Left ventricle myocardium superior (tissue), 1 donor: Measurements from ENCODE around the gene RTN4RL2. TPM values are rescaled to one million over a fixed set of nuclear protein-coding genes. Genes with fewer than 3 reads are reported as not detected.
A peak's percentile ranks its signal among the peaks of the same experiment; 100 is the strongest.

Source experiments
- ATAC-seq: fragments of 200-7000 bp; cut with Tn5 transposase; one replicate; pipeline ENCODE4 v1.9.1; 2020; ENCODE audit warnings: mild to moderate bottlenecking, moderate library complexity
- DNase-seq: peaks from one replicate; pipeline ENCODE4 v3.0.0-alpha.2; 2020
- intact Hi-C: fragments of 100-400 bp; cut with micrococcal nuclease; formaldehyde crosslinking; loops from one replicate; pipeline ENCODE4 v1.11.0; 2022
- long read RNA-seq: library from polyadenylated mRNA; unstranded; transcript quantifications from one replicate; pipeline ENCODE4 v2.0.0, GENCODE V29; 2021
- total RNA-seq: library from RNA; stranded (reverse); fragmentation: NEBNext Ultra II Directional; extraction: Animal tissue kit (Norgen Biotek cat#: 25700); gene quantifications from one replicate; pipeline ENCODE4 v1.2.1, GENCODE V29; 2021
- donor health status: DM: no; HTN: yes; CAD: no; lungs with severe emphysema.

RTN4RL2 gene
- 1.0 TPM for total RNA-seq
- long read RNA-seq, partial matches to known transcripts = 0 of 2 reads
- long read RNA-seq, other reads (novel, unspliced or antisense) = 1 of 2 reads

DNA sequence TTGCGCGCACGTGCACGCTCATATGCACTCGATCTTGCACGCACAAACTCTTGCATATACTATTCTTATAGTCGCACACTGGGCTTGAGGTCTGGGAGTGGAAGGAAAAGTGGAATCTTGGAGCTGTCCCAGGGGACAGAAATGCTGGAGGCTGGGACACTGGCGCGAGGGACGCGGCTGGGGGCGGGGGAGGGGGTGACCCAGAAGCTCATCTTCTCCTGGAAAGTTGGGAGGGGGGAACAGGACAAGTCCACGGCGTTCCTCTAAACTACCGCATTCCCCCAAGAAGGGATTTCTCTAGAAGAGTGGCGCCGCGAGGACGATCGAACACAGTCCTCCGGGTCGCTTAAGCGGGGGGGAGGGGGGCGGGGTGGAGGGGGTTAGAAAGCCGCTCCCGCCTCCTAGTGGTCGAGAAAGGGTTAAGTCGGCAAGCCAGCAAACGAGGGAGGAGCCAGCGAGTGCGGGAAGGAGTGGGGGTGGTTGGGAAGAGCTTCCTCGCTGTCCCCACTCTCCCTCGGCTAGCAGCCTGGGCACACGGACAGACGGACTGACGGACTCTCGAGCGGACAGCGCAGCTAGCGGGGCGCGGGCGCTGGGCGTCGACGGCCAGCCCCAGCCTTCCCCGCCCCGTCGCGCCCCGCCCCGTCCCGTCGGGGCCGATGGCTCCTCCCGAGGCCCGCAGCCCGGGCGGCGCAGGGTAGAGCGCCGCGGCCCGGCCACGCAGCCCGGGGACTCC lies at the start of gene RTN4RL2:
Gene RTN4RL2 (plus strand): TSS at position 507 of the 736 bp plus-strand sequence. CDS start 338 bp downstream, outside the sequence.
- peak; percentile 63 for DNase-seq

DNA sequence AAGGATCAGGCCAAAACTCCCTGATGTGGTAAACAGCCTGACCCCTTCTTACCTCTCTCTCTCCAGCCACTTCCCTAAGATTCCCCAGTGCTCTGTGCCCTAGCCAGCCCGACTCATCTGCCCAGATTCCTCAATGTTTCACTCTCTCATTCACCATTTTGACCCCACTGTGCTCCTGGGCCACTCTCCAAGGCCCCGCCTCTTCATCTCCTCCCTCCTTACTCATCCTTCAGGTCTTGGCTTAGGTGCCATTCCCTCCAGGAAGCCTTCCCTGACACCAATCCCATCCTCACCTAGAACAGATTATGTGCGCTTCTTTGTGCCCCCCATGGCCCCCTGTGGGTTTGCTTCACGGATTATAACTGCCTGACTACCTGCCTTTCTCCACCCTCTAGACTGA lies 46.6 kb upstream of the RTN4RL2 start:
- ATAC-seq (no peak), DNase-seq (no peak)
- intact Hi-C loops = no loop called here

More for the DNA sequence above, at the start of gene RTN4RL2:
- intact Hi-C loops = no loop called here
- peak; percentile 39 for ATAC-seq

- ATAC-seq (no peak), DNase-seq (no peak)
- intact Hi-C loops = no loop called here
These were observed 45.6 kb upstream of the RTN4RL2 start for GRCh38 chr11:57414612-57415212.

GRCh38 chr11:57416436-57416835 lies 43.9 kb upstream of the RTN4RL2 start:
- intact Hi-C loops = no loop called here
- ATAC-seq (no peak), DNase-seq (no peak)

- ATAC-seq (no peak), DNase-seq (no peak)
These were observed 43.3 kb upstream of the RTN4RL2 start for GRCh38 chr11:57417056-57417455.

DNA sequence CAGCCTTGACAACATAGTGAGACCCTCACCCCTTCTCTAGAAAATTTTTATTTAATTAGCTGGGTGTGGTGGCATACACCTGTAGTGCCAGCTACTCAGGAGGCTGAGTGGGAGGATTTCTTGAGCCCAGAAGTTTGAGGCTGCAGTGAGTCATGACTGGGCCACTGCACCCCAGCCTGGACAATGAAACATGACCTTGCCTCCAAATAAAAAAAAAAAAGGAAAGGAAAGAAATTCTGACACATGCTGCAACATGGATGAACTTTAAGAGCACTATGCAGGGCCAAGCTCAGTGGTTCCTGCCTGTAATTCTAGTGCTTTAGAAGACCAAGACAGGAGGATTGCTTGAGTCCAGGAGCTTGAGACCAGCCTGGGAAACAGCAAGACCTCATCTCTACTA lies 42.2 kb upstream of the RTN4RL2 start:
- intact Hi-C loops = no loop called here
- ATAC-seq (no peak), DNase-seq (no peak)

More at GRCh38 chr11:57417056-57417455, 43.3 kb upstream of the RTN4RL2 start:
- intact Hi-C loops = no loop called here

DNA sequence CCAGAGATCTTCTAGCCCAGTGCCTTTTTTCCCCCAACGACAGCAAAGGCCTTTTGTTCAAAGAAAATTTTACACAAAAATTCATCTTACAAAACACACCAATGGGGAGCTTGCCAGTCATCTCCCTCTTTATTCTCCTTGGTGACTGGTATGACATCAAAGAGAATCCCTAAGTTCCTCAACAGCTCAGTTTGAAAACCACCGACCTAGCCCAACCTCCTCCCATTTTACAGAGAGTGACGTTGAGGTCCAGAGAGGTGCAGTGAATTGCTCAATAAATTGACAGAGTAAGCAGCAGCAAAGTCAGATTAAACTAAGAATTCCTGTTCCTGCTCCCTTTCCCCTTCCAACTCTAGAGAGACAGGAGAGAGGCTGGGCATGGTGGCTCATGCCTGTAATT lies 41.2 kb upstream of the RTN4RL2 start:
- intact Hi-C loops = no loop called here
- DNase-seq = no peak
- ATAC-seq = no peak

GRCh38 chr11:57421066-57421465 lies 39.3 kb upstream of the RTN4RL2 start:
- ATAC-seq (no peak), DNase-seq (no peak)
- intact Hi-C loops = no loop called here

DNA sequence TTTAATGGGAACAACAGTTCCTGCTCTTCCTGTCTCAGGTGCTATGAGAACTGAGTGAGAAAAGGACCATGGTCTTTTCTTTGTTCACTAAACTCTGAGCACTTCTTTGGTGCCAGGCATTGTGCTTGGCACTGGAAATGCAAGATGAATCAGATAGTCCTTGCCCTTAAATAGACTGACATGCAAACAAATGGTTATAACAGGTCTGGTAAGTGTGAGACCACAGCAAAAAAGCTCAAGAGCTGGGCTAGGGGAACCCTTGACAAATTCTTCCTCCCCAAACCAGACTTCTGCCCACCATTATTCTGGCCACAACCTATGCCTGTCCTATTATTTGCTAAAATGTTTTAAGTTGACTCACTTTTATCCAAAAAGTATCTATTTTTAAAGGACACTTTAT lies 38.5 kb upstream of the RTN4RL2 start:
- DNase-seq = no peak
- no peak for ATAC-seq
- intact Hi-C loops = no loop called here

DNA sequence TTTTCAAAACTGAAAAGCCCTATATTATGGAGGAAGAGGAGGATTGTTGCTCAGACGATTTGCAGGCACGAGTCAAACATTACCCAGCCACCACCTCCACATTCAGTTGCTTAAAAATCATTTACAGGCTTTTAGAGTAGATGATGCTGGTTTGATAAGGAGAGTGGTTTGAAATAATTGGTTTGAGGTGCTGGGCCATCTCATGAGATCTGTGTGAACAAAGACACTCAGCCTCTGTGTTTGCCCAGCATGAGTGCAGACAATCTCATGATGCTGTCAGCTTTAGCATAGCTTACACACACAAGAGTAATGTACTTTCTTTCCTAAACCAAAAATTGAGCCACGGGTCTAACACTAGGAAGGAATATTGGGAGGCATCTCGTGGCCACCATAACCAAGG lies 37.7 kb upstream of the RTN4RL2 start:
- ATAC-seq (no peak), DNase-seq (no peak)
- intact Hi-C loops = no loop called here

GRCh38 chr11:57424137-57424791 lies 36.1 kb upstream of the RTN4RL2 start:
- intact Hi-C loops = no loop called here
- no peak for ATAC-seq
- no peak for DNase-seq

- intact Hi-C loops = no loop called here
- ATAC-seq (peak; percentile 65), DNase-seq (peak; percentile 65)
These were observed 35.4 kb upstream of the RTN4RL2 start for GRCh38 chr11:57424792-57425564.

GRCh38 chr11:57425565-57426438 lies 34.5 kb upstream of the RTN4RL2 start:
- ATAC-seq = peak; percentile 47
- intact Hi-C loops = no loop called here
- peak; percentile 78 for DNase-seq

DNA sequence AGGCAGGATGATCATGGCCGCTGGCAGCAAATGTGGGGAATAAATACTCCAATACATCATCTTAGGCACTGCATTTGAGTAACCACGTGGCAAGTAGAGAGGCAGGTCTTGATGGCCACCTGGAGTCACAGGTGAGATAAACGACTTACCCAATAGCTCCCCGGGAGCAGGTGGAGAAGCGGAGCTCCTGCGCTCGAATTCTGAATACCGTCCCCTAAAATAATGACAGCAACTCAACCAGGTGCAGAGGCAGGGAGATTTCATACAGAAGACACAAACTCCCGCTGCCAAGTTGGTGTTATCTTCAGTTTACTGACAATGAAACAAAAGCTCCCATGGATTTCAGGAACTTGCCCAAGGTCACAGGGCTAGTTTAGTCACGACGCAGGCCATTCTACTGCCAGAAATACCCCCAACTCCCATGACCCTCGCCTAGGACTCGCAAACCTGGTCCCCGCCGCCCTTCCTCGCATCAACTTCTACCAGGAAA lies 33.8 kb upstream of the RTN4RL2 start:
- ATAC-seq (no peak), DNase-seq (no peak)
- intact Hi-C loops = no loop called here

DNA sequence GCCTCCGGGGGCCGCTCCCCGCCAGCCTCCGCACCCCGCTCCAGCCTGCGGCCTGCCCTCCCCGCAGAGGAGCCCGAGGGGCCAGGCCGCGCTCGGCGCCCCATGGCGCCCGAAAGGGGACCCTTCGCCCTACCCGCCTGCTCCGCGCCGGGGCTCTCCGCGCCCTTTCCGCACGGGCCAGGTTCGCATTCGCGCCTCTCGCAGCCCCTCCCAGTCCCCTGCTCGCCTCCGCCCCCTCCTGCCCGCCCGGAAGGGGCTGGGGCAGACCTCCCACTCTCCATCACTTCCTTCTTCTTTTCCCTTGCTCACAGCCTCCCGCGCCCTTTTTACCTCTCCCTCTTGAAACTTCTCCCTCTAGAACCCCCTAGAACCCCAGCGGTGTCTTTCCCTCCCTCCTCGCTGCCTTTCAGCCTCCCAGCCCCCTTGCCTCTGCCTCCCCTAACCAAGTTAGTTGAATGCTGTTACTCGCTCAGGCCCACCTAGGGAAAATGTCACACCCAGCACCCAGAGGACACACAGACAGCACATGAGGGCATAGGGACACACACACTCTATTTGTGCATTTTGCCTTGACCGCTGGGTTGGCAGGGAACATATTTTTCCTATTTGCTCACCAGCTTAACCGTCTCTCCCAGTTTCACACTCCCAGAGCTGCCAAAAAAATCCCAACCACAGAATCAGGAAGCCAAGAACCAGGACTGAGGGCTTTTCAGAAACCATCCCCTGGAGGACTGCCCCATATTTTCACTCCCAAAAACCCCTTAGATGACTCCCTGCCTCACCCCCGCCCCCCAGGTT lies 33.2 kb upstream of the RTN4RL2 start, which contains the start of gene SLC43A3:
Gene SLC43A3 (minus strand): TSS at position 193 of the 798 bp plus-strand sequence. CDS start 949 bp downstream, outside the sequence.
- ATAC-seq (peak; percentile 75), DNase-seq (peak; percentile 84)
- intact Hi-C loops = no loop called here

- DNase-seq (peak; percentile 74), ATAC-seq (peak; percentile 50)
- intact Hi-C loops = no loop called here
These were observed 32.6 kb upstream of the RTN4RL2 start for GRCh38 chr11:57427727-57428082.

DNA sequence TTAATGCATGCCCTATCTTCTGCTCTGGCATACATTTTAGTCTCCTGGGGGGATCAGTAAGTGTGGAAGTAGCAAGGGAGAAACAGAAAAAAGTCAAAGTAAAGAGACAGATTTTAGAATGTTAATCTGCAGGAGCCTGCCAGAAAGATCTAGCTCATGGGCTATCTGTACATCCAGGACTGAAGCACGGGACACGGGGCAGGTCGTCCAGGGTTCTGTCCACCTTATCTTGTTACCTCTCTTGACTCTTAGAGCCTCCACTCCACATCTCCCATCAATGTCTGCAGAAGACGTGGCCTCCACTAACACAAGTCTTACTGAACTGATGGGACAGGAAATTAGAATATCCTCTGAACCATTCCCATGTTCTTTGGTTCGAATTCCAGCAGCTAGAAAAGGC lies 31.7 kb upstream of the RTN4RL2 start:
- ATAC-seq (no peak), DNase-seq (no peak)
- intact Hi-C loops = no loop called here

DNA sequence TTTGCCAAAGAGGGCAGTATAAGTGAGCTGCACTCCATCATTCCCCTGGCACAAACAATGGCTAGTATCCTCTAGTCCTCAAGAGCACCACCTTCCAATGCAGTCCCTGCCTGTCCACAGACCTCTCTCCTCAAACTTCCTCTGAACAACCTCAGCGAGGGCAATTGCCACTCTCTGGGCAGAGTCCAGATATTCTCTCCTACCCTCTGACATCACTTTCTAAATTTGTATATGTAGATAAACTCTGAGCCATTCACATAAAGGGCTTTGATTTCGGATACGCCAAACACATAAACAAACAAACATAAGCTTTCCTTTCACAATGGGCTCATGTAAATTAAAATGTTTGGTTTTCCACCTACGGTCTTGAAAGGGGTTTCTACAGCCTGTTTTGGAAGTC lies 30.4 kb upstream of the RTN4RL2 start:
- ATAC-seq = no peak
- intact Hi-C loops = loop anchor here (10.0 kb wide), 1 partner anchor 65 kb away; no protein-coding TSS in a partner anchor

More for the DNA sequence above, 30.4 kb upstream of the RTN4RL2 start:
- DNase-seq = no peak
